Prostate gland (tissue), 2 donors: ENCODE results near the gene ADIRF. TPM values are rescaled to one million over a fixed set of nuclear protein-coding genes. Genes with fewer than 3 reads are reported as not detected.
"Not testable (repeated sequence)": the region's sequence is repeated elsewhere in the genome, so short reads cannot be mapped to it uniquely, and the experiment has no call there.

Source experiments
- DNase-seq: peaks from one replicate; pipeline ENCODE4 v3.0.0-alpha.2; 2019; ENCODE audit warnings: low spot score
- H3K27ac ChIP-seq, 2 donors: fragments of 200-600 bp; sonication (generic); 2 replicates each; pipeline ENCODE4 v1.5.1; 2017 to 2019
- H3K27me3 ChIP-seq: fragments of 200-600 bp; sonication (generic); replicated peaks from 2 replicates; pipeline ENCODE4 v1.5.1; 2019; ENCODE audit not compliant: insufficient read depth
- H3K36me3 ChIP-seq, 2 donors: fragments of 200-600 bp; sonication (generic); 1 replicate in 1 of 2; 2 replicates in 1 of 2; pipeline versions ENCODE4 v1.5.1 to v1.8.1; 2017 to 2019
- H3K4me1 ChIP-seq: fragments of 200-600 bp; sonication (generic); replicated peaks from 2 replicates; pipeline ENCODE4 v1.5.1; 2019
- H3K4me3 ChIP-seq, 2 donors: fragments of 200-600 bp; sonication (generic); 2 replicates each; pipeline ENCODE4 v1.5.1; 2017 to 2019
- H3K9me3 ChIP-seq: fragments of 200-600 bp; sonication (generic); 2 replicates; pipeline ENCODE4 v1.5.1; 2017
- CTCF ChIP-seq, 4 experiments: fragments of 200-600 bp in 2 of 4; fragments of 450-650 bp in 2 of 4; sonication (generic) in 2 of 4; IDR thresholded peaks; 1 replicate in 3 of 4; 2 replicates in 1 of 4; pipeline ENCODE4 v1.5.1; 2016 to 2019; ENCODE audit warnings: antibody characterized with exemption in 4 of 4, mild to moderate bottlenecking in 2 of 4, moderate library complexity in 2 of 4
- POLR2A ChIP-seq: fragments of 450-650 bp; IDR thresholded peaks from one replicate; pipeline ENCODE4 v1.6.1; 2016; ENCODE audit warnings: antibody characterized with exemption, mild to moderate bottlenecking
- POLR2AphosphoS5 ChIP-seq: sonication (generic); formaldehyde crosslinking; IDR thresholded peaks from one replicate; pipeline ENCODE4 v1.6.1; 2017; ENCODE audit warnings: antibody characterized with exemption
- WGBS: methylation state at CpG from one replicate; pipeline ENCODE4 v1.1.5; 2018; 5-methylcytosine and 5-hydroxymethylcytosine counted together
- intact Hi-C: fragments of 100-400 bp; cut with DNase I; formaldehyde crosslinking; loops from one replicate; pipeline ENCODE4 v1.14.2; 2022
- total RNA-seq, 2 donors: library from RNA; depleted of rRNA; stranded (reverse); fragments of >200 nt; gene quantifications; one replicate each; pipeline ENCODE4 v1.1.0, GENCODE V29; 2016

Gene ADIRF
- total RNA-seq, 2 donors from 2014 or later, result 128 to 347 TPM

DNA sequence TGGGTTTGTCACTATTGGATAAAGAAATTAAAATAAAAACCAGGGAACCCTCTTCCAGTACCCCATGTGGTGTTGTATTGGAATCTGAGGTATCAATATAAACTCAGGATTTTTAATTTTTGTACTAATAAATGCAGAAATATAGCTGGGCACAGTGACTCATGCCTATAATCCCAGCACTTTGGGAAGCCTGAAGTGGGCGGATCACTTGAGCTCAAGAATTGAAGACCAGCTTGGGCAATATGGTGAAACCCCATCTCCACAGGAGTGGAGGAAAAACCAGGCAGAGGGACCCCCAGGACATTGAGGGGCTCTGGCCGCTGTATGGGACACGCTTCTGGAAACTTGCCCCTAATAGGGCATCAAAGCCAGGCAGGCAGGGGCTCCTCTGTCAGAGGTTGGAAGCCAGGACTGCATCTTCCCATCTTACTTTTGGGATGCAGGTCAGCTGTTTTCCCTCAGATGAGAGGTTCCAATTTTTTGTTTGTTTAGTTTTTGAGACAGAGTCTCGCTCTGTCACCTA lies 11.1 kb downstream of the ADIRF start:
- H3K4me3 ChIP-seq, result no peak overlapping the region
- H3K9me3 ChIP-seq, result no peaks in the 10 kb centered on the region
- H3K27ac ChIP-seq, result peak overlapping the region in 1 of 2 donors; percentile 46
- no peaks in the 10 kb centered on the region for H3K27me3 ChIP-seq
- TF ChIP-seq POLR2AphosphoS5 (no peak), CTCF (IDR thresholded peaks at IDR 0.05) (no peak), POLR2A (no peak)
- no peaks in the 10 kb centered on the region for H3K36me3 ChIP-seq
- intact Hi-C loops, result no loop called here
- DNase-seq, result no peak
- no peaks in the 10 kb centered on the region for H3K4me1 ChIP-seq
- WGBS, result 76% methylated on average over 4 of the region's 4 CpGs

- WGBS, result 24% methylated on average over 3 of the region's 3 CpGs
- DNase-seq, result no peak
- Histone ChIP-seq H3K27me3 (no peaks in the 10 kb centered on the region), H3K27ac (peak overlapping the region; percentile 11 to 46), H3K36me3 (no peaks in the 10 kb centered on the region), H3K4me3 (no peak overlapping the region), H3K4me1 (no peaks in the 10 kb centered on the region), H3K9me3 (no peaks in the 10 kb centered on the region)
- TF ChIP-seq POLR2AphosphoS5 (peak; percentile 33), CTCF (IDR thresholded peaks at IDR 0.05) (no peak)
- intact Hi-C loops, result no loop called here
Observed at GRCh38 chr10:86979977-86980448, 11.7 kb downstream of the ADIRF start.

DNA sequence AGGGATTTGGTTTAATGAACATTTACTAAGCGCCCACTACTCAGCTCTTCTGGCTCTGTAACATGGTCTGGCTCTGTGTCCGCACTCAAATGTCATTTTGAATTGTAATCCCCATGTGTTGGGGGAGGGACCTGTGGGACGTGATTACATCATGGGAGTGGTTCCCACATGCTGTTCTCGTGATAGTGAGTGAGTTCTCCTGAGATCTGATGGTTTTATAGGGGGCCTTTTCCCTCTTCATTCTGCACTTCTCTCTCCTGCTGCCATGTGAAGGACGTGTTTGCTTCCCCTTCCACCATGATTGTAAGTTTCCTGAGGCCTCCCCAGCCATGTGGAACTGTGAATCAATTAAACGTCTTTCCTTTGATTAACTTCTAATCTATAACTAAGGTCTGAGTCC lies 12.7 kb downstream of the ADIRF start:
- H3K36me3 ChIP-seq, H3K9me3 ChIP-seq, H3K4me3 ChIP-seq, DNase-seq, intact Hi-C loops, H3K4me1 ChIP-seq, H3K27ac ChIP-seq, H3K27me3 ChIP-seq: not testable (repeated sequence)
- 74% methylated on average over 6 of the region's 6 CpGs for WGBS

DNA sequence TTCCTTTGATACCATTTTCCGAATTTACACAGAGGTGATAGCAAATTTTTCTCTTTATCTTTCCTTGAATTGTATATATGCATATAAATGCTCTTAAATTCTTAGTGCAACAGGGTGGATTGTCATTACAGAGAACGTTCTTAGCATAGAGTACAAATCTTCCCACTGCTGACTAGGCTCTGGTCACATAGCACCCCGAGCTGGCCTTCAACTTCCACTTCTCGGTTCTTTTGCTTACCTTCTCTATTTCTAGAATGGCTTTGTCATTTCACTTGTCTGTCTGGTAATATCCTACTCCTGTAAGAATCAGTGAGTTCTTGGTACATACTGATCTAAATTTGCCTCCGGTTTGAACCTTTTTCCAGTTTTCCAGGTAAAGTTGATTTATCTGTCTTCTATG lies 13.4 kb downstream of the ADIRF start:
- WGBS, result 88% methylated on average over 5 of the region's 5 CpGs

GRCh38 chr10:86984498-86984897 lies 16.2 kb downstream of the ADIRF start:
- H3K27ac ChIP-seq, H3K9me3 ChIP-seq, H3K4me3 ChIP-seq, H3K36me3 ChIP-seq, H3K27me3 ChIP-seq, H3K4me1 ChIP-seq, intact Hi-C loops, DNase-seq: not testable (repeated sequence)
- WGBS, result 85% methylated on average over 4 of the region's 4 CpGs

More for the DNA sequence above, 13.4 kb downstream of the ADIRF start:
- TF ChIP-seq CTCF (IDR thresholded peaks at IDR 0.05) (no peak), POLR2AphosphoS5 (no peak), POLR2A (no peak)
- Histone ChIP-seq H3K4me3 (no peak overlapping the region), H3K27ac (no peak overlapping the region), H3K27me3 (no peaks in the 10 kb centered on the region), H3K9me3 (no peaks in the 10 kb centered on the region), H3K4me1 (no peaks in the 10 kb centered on the region), H3K36me3 (no peaks in the 10 kb centered on the region)
- intact Hi-C loops, result no loop called here
- DNase-seq, result no peak

DNA sequence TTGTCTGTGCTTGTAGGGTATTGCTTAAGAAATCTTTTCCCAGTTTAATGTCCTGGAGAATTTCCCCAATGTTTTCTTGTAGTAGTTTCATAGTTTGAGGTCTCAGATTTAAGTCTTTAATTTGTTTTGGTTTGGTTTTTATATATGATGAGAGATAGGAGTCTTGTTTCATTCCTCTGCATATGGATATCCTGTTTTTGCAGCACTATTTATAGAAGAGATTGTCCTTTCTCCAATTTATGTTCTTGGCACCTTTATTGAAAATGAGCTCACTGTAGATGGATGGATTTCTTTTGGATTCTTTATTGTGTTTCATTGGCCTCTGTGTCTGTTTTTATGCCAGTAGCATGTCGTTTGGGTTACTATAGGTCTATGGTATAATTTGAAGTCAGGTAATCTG lies 20.2 kb downstream of the ADIRF start:
- Histone ChIP-seq H3K9me3 (no peaks in the 10 kb centered on the region), H3K4me1 (peaks cover 8% of the 10 kb centered on the region), H3K27ac (no peak overlapping the region), H3K27me3 (no peaks in the 10 kb centered on the region), H3K36me3 (no peaks in the 10 kb centered on the region), H3K4me3 (no peak overlapping the region)
- intact Hi-C loops, result no loop called here
- TF ChIP-seq POLR2AphosphoS5 (no peak), POLR2A (no peak)
- 7% methylated on average over 1 of the region's 1 CpG for WGBS
- no peak for DNase-seq

DNA sequence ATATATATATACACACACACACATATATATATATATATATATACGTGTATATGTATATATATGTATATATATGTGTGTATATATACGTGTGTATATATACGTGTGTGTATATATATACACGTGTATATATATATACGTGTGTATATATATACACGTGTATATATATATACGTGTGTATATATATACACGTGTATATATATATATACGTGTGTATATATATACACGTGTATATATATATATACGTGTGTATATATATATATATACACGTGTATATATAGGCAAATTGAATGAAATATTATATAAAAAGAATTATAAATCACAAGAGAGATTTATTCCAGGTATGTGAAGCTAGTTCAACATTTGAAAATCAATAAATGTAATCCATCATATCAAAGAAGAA lies 23.1 kb downstream of the ADIRF start:
- H3K36me3 ChIP-seq, intact Hi-C loops, DNase-seq, H3K9me3 ChIP-seq, H3K27me3 ChIP-seq, H3K4me1 ChIP-seq, H3K27ac ChIP-seq, H3K4me3 ChIP-seq: not testable (repeated sequence)
- 80% methylated on average over 12 of the region's 12 CpGs for WGBS
